ENCODE data around the gene SLIT3.

- TF ChIP-seq CTCF (IDR thresholded peaks at IDR 0.05; ENCODE audit: low read depth, low read length) (no peak), MAX (IDR thresholded peaks at IDR 0.05; ENCODE audit: low read depth, low read length) (no peak)
These were observed 202.4 kb downstream of the SLIT3 start for GRCh38 chr5:169098331-169099121.

Measured in NB4 (cell line).